GM18858 (cell line): ENCODE results near the gene BCL2L11.
A peak's percentile ranks its signal among the peaks of the same experiment; 100 is the strongest.

Experiments
- ATAC-seq: cut with Tn5 transposase; IDR thresholded peaks from one replicate; pipeline ENCODE4 v1.9.1; 2021; ENCODE audit not compliant: unreplicated experiment

Gene BCL2L11

DNA sequence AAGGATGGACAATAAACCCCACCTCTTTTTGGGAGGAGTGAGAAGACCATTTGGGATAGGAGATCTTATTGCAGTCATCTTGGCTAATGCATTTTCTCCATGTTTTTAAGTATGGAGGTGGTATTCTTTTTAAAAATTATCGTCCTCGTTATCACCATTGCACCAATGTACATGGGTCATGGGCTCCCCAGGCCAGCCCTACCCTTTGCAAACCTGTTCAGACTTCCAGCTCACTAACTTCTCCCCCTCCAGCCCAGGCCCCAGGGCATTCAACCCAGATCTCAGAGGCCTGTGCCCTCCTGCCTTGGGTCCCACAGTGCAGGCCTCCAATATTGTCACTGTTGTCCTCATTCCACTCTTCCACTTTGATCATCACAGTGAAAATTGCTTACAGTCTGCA lies 68.4 kb downstream of the BCL2L11 start:
- no peak for ATAC-seq

DNA sequence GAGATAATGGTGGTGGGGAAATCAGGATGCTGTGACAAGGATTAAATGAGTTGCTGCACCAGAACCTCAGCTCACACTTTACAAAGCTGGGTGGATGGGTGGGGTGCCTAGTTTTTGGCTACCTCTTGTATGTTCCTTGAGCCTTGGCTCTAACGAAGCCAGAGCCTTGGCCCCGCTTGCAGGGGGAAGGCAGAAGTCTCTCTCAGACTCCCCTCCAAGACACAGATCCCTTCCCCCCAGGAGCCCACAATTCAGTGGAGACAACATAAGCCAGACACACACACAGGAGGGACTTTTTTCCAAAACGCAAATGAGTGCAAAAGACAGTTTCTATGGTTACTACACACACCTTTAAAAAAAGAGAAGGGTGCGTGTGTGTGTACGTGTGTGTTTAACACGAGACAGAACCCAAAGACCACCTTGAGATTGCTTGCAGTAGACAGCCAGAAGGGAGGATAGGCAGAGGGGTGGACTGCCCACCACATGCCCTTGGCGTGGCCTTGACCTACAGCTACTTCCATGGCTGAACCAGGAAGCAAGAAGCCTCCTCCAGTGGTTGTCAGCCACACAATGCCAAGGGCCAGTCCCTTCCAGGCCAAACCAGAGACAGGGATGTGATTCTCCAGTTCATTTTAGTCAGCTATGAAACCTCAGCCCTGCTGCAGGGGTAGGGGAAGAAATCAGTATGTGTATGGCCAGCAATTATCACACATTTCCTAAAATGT lies 70.3 kb downstream of the BCL2L11 start:
- ATAC-seq: no peak

DNA sequence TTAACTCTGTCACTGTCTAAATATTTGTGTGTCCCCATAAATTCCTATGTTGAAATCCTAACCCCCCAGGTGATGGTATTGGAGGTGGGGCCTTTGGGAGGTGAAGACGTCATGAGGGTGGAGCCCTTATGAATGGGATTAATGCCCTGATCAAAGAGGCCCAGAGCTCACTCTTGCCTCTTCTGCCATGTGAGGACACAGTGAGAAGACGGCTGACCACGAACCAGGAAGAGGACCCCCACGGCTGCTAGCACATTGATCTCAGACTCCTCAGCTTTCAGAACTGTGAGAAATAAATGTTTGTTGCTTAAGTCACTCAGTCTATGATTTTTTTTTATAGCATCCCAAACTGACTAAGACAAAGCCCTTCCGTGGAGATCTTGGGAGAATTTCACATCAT lies 71.2 kb downstream of the BCL2L11 start:
- ATAC-seq: no peak

- ATAC-seq: no peak
Observed at GRCh38 chr2:111192776-111193368, 72.2 kb downstream of the BCL2L11 start.

DNA sequence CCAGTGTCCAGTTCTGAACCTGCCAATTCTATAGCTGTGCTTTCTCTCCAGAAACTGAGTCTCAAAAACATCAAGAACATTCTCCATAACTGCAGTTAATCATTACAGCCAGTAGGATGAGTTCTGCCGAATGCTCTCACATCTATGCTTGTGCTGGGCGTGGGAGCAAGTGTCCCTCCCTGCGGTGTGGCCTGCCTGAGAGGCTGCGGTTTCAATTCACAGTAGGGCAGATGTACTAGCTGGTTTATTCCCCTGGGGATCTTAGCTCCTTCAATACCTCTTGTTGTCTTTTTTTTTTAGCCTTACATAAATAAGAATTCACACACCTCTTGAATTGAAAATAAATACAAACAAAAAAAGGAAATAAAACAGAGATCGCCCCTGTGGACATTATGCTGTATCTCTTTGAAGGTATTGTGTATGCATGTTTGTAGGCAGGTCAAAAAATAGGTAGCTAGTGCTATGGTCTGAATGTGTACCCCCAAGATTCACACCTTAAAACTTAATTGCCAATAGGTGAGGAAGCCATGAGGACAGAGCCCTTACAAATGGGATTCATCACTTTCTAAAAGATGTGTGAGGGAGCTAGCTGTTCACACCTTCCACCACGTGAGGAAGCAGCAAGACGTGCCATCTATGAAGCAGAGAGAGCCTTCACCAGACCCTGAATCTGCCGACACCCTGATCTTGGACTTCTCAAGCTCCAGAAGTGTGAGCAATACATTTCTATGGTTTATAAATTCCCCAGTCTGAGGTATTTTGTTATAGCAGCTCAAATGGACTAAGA lies 74.3 kb downstream of the BCL2L11 start:
- peak; percentile 86 for ATAC-seq

- ATAC-seq: no peak
Observed at GRCh38 chr2:111196435-111196834, 75.7 kb downstream of the BCL2L11 start.

GRCh38 chr2:111198701-111199100 lies 78.0 kb downstream of the BCL2L11 start:
- ATAC-seq: no peak

- no peak for ATAC-seq
Observed at GRCh38 chr2:111199840-111200239, 79.1 kb downstream of the BCL2L11 start.

GRCh38 chr2:111200333-111200881 lies 79.7 kb downstream of the BCL2L11 start:
- ATAC-seq: no peak

DNA sequence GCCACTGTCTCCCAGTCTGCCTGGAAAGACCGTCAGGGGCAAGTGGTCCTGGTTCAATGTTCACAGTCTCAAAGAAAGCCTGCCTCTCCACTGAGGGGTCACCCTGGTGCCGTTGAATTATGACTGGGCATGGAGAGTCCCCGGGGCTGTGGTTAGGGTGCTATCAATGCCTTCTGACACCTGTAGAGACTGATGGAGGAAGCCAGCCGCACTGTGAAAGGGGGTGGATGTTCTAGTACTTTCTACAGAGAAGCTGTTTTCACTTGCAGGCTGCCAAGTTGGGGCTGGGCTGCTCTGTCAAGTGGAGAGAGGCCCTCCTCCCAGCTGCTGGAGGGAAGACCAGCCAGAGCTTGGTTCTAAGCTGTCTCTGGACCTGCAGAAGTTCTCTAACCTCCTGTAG lies 80.5 kb downstream of the BCL2L11 start:
- ATAC-seq: peak; percentile 75

- no peak for ATAC-seq
Observed at GRCh38 chr2:111202266-111203040, 81.7 kb downstream of the BCL2L11 start.

DNA sequence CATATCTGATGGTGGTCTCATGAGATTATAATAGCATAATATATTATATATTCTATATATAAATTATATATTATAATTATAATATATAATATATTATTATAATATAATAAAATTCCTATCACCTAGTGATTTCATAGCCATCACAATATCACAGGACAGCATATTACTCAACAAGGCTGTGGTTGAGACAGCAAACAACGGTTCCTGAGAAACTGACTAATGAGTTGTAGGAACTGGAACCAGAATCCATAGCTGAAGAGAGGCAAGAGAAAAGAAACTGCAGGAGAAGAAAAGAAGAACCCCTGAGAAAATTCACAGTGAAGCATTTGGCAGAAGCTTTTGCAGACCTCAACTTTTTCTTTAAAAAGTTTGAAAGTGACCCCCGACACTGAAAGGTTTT lies 84.0 kb downstream of the BCL2L11 start:
- no peak for ATAC-seq

GRCh38 chr2:111205774-111206173 lies 85.1 kb downstream of the BCL2L11 start:
- no peak for ATAC-seq

DNA sequence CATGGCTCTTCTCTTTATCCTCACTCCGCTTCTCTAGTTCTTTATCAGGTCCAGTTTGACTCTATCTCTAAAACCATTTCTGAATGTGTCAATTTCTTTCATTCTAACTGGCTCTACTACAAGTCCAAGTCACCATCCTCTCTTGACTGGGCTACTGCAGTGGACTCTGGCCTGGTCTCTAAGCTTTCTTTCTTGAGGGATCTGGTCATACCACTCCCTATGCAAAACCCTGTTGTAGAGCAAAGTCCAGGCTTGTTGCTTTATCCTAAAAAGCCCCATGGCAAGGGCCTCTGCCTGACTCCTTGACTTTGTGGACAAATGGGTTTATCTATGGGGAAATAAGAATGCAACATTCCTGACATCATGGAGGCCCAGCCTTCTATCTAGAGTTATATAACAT lies 87.1 kb downstream of the BCL2L11 start:
- ATAC-seq: no peak

GRCh38 chr2:111208639-111209038 lies 87.9 kb downstream of the BCL2L11 start:
- ATAC-seq: no peak

DNA sequence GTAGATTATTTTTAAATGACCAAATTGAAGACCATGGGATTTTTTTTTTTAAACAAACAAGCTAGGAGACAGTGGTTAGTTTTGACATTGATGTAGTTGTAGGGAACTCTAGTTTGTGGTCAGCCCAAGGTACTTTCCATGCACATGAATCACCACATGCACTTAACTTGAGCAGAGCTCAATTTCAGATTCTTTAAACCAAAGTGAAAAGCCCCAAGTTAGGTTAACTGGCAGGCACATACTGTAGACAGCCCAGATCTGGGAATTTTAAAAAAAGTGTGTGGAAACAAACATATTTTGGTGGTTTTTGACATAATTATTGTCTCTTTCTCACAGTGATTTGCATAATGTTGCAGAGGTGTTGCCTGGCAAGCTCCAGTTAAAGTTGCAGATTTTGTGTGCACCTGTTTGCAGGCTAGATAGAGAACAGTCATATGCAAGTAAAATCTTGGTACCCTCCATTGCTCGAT lies 88.4 kb downstream of the BCL2L11 start:
- ATAC-seq: peak; percentile 90

- ATAC-seq: no peak
Observed at GRCh38 chr2:111210036-111210435, 89.3 kb downstream of the BCL2L11 start.

DNA sequence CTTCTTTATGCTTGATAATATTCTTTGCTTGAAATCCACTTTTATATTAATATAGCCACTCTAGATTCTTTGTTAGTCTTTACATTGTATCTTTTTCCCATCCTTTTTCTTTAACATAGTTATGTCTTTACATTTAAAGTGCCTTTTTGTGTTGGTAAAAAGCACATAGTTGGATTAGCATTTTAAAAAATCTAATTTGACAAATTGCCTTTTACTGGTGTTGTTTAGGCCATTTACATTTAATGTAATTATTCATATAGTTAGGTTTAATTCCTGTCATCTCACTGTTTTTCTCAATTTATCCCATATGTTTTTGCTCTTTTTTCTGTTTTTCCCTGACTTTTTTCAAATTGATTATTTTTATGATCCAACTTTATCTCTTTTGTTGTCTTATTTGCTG lies 93.2 kb downstream of the BCL2L11 start:
- no peak for ATAC-seq

- ATAC-seq: no peak
Observed at GRCh38 chr2:111216811-111217652, 96.3 kb downstream of the BCL2L11 start.
